PFSK-1 (cell line): ENCODE data around the gene ABCC4.

ENCODE experiments used
- POLR2AphosphoS5 ChIP-seq: IDR thresholded peaks from 2 replicates; pipeline ENCODE4 v1.6.1; 2012; ENCODE audit warnings: low read depth, mild to moderate bottlenecking, control low read depth, low read length, moderate library complexity
- SIN3A ChIP-seq: IDR thresholded peaks from 2 replicates; pipeline ENCODE4 v1.6.1; 2012; ENCODE audit warnings: mild to moderate bottlenecking, low read length, moderate library complexity, borderline replicate concordance; ENCODE audit not compliant: insufficient read depth

GRCh38 chr13:95091755-95092154 is 209.5 kb downstream of the ABCC4 start:
- no peak for TF ChIP-seq SIN3A
- no peak for TF ChIP-seq POLR2AphosphoS5
